SK-N-SH (cell line): ENCODE results near the gene CLEC20A. TPM values are rescaled to one million over a fixed set of nuclear protein-coding genes. Genes with fewer than 3 reads are reported as not detected.

Experiments
- CHD2 ChIP-seq: fragments of 150-350 bp; IDR thresholded peaks from 2 replicates; pipeline ENCODE4 v1.6.1; 2018; ENCODE audit warnings: low read length; ENCODE audit not compliant: partially characterized antibody
- EP300 ChIP-seq, 2 experiments: IDR thresholded peaks; 2 replicates each; pipeline versions ENCODE4 v1.4.0 to v1.6.1; 2012; ENCODE audit warnings: borderline replicate concordance in 1 of 2, low read depth in 1 of 2, low read length in 1 of 2
- EZH2phosphoT487 ChIP-seq: fragments of 200-600 bp; sonication (generic); IDR thresholded peaks from 2 replicates; pipeline ENCODE4 v1.6.1; 2017; ENCODE audit warnings: low read depth, mixed run types, mild to moderate bottlenecking, antibody characterized with exemption, moderate library complexity, borderline replicate concordance
- FOSL2 ChIP-seq: IDR thresholded peaks from 2 replicates; pipeline ENCODE4 v1.4.0; 2012; ENCODE audit warnings: low read depth, mild to moderate bottlenecking, moderate library complexity, borderline replicate concordance
- MXI1 ChIP-seq: IDR thresholded peaks from 2 replicates; pipeline ENCODE4 v1.6.1; 2012; ENCODE audit warnings: mild to moderate bottlenecking, low read depth, low read length, improper control_type of control experiment
- POLR2AphosphoS5 ChIP-seq: IDR thresholded peaks from 2 replicates; pipeline ENCODE4 v1.6.1; 2012; ENCODE audit warnings: low read depth, low read length
- RXRA ChIP-seq: IDR thresholded peaks from 2 replicates; pipeline ENCODE4 v1.4.0; 2012; ENCODE audit warnings: low read depth, mild to moderate bottlenecking, borderline replicate concordance
- SIN3A ChIP-seq: IDR thresholded peaks from 2 replicates; pipeline ENCODE4 v1.6.1; 2012; ENCODE audit warnings: low read depth, mild to moderate bottlenecking, low read length, moderate library complexity, borderline replicate concordance
- SMC3 ChIP-seq: IDR thresholded peaks from 2 replicates; pipeline ENCODE4 v1.6.1; 2012; ENCODE audit warnings: low read depth, low read length, improper control_type of control experiment
- polyA plus RNA-seq, 3 experiments: library from polyadenylated mRNA; depleted of rRNA; stranded (reverse); fragments of >200 nt; gene quantifications; 2 replicates each; pipeline ENCODE4 v1.2.3, GENCODE V29; 2012
- TF ChIP-seq, protein P1 (sequence below): IDR thresholded peaks from 2 replicates; pipeline ENCODE4; 2012
- TF ChIP-seq, protein P2 (sequence below): fragments of 150-350 bp; IDR thresholded peaks from 2 replicates; pipeline ENCODE4 v1.6.1; 2016; ENCODE audit warnings: mild to moderate bottlenecking, low read depth, low read length
- TF ChIP-seq, protein P3 (sequence below): fragments of 150-350 bp; IDR thresholded peaks from 2 replicates; pipeline ENCODE4 v1.6.1; 2017; ENCODE audit warnings: antibody characterized with exemption, low read length, low read depth, borderline replicate concordance
- TF ChIP-seq, protein P4 (sequence below): IDR thresholded peaks from 2 replicates; pipeline ENCODE4 v1.4.0; 2012; ENCODE audit warnings: low read depth
- TF ChIP-seq, protein P5 (sequence below): IDR thresholded peaks from 2 replicates; pipeline ENCODE4 v1.6.1; 2012; ENCODE audit warnings: mild to moderate bottlenecking, low read depth, low read length, moderate library complexity

Gene CLEC20A
- polyA plus RNA-seq, 1 of the 3 experiments (the other 2 are of a cell fraction): not detected

DNA sequence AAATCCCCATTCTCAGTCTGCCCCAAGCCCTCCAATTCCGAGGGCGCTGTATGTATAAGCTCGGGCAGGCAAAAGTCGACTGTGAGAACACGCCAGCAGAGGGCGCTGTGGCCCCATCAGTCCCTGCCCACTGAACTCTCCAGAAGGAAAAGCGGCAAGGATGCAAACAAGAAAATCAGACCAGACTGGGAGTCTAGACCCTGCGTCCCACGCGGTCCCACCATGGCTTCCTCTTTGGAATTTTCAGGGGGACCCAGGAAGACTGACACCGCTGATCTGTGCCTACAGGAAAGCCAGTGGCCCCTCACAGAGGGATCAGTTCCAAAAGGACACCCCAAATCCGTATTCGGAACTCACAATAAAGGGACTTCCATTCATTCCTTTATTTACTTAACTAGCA is 35.6 kb upstream of the CLEC20A start (continued):
- TF ChIP-seq, protein P1, sequence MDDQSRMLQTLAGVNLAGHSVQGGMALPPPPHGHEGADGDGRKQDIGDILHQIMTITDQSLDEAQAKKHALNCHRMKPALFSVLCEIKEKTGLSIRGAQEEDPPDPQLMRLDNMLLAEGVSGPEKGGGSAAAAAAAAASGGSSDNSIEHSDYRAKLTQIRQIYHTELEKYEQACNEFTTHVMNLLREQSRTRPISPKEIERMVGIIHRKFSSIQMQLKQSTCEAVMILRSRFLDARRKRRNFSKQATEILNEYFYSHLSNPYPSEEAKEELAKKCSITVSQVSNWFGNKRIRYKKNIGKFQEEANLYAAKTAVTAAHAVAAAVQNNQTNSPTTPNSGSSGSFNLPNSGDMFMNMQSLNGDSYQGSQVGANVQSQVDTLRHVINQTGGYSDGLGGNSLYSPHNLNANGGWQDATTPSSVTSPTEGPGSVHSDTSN: no peak
- TF ChIP-seq FOSL2 (no peak), SMC3 (peak; percentile 84), RXRA (no peak), EZH2phosphoT487 (no peak), POLR2AphosphoS5 (no peak), MXI1 (no peak), EP300 (IDR thresholded peaks at IDR 0.05; ENCODE audit: borderline replicate concordance in 1 of 2, low read depth in 1 of 2, low read length in 1 of 2) (no peak), CHD2 (peak; percentile 22), SIN3A (no peak)
- TF ChIP-seq, protein P2, sequence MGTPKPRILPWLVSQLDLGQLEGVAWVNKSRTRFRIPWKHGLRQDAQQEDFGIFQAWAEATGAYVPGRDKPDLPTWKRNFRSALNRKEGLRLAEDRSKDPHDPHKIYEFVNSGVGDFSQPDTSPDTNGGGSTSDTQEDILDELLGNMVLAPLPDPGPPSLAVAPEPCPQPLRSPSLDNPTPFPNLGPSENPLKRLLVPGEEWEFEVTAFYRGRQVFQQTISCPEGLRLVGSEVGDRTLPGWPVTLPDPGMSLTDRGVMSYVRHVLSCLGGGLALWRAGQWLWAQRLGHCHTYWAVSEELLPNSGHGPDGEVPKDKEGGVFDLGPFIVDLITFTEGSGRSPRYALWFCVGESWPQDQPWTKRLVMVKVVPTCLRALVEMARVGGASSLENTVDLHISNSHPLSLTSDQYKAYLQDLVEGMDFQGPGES: no peak
- TF ChIP-seq, protein P3, sequence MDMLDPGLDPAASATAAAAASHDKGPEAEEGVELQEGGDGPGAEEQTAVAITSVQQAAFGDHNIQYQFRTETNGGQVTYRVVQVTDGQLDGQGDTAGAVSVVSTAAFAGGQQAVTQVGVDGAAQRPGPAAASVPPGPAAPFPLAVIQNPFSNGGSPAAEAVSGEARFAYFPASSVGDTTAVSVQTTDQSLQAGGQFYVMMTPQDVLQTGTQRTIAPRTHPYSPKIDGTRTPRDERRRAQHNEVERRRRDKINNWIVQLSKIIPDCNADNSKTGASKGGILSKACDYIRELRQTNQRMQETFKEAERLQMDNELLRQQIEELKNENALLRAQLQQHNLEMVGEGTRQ: no peak
- TF ChIP-seq, protein P4, sequence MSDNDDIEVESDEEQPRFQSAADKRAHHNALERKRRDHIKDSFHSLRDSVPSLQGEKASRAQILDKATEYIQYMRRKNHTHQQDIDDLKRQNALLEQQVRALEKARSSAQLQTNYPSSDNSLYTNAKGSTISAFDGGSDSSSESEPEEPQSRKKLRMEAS: no peak
- TF ChIP-seq, protein P5, sequence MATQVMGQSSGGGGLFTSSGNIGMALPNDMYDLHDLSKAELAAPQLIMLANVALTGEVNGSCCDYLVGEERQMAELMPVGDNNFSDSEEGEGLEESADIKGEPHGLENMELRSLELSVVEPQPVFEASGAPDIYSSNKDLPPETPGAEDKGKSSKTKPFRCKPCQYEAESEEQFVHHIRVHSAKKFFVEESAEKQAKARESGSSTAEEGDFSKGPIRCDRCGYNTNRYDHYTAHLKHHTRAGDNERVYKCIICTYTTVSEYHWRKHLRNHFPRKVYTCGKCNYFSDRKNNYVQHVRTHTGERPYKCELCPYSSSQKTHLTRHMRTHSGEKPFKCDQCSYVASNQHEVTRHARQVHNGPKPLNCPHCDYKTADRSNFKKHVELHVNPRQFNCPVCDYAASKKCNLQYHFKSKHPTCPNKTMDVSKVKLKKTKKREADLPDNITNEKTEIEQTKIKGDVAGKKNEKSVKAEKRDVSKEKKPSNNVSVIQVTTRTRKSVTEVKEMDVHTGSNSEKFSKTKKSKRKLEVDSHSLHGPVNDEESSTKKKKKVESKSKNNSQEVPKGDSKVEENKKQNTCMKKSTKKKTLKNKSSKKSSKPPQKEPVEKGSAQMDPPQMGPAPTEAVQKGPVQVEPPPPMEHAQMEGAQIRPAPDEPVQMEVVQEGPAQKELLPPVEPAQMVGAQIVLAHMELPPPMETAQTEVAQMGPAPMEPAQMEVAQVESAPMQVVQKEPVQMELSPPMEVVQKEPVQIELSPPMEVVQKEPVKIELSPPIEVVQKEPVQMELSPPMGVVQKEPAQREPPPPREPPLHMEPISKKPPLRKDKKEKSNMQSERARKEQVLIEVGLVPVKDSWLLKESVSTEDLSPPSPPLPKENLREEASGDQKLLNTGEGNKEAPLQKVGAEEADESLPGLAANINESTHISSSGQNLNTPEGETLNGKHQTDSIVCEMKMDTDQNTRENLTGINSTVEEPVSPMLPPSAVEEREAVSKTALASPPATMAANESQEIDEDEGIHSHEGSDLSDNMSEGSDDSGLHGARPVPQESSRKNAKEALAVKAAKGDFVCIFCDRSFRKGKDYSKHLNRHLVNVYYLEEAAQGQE: 0 out of 2 replicates have a peak, but pooled peaks have one; percentile 12
- TF ChIP-seq, all 33 proteins: peak for 6
